Measurements from ENCODE around the gene SCYL1.

The SCYL1 gene

DNA sequence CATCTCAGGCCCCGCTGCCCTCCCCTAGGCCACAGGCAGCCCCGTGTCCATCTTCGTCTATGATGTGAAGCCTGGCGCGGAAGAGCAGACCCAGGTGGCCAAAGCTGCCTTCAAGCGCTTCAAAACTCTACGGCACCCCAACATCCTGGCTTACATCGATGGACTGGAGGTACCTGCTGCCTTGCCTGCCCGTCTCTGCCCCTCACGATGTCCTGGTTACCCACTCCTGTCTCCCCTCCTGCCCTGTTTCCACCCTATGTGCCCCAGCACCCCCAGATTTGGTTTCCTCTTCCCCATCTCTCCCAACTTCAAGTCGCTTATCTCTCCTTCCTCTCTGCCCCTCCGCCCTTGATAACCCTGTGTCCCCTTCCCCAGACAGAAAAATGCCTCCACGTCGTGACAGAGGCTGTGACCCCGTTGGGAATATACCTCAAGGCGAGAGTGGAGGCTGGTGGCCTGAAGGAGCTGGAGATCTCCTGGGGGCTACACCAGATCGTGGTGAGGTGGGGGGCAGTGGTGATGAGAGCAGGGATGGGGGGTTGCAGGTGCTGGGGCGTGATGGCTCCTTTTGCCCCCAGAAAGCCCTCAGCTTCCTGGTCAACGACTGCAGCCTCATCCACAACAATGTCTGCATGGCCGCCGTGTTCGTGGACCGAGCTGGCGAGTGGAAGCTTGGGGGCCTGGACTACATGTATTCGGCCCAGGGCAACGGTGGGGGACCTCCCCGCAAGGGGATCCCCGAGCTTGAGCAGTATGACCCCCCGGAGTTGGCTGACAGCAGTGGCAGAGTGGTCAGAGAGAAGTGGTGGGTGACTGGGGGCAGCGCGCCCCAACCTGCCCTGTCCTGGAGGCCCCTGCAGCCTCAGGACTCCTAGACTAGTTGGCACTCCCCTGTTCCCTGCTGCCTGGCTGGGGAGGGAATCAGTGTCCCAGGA, 930 bp downstream of the SCYL1 start:
- TF ChIP-seq, protein P1, sequence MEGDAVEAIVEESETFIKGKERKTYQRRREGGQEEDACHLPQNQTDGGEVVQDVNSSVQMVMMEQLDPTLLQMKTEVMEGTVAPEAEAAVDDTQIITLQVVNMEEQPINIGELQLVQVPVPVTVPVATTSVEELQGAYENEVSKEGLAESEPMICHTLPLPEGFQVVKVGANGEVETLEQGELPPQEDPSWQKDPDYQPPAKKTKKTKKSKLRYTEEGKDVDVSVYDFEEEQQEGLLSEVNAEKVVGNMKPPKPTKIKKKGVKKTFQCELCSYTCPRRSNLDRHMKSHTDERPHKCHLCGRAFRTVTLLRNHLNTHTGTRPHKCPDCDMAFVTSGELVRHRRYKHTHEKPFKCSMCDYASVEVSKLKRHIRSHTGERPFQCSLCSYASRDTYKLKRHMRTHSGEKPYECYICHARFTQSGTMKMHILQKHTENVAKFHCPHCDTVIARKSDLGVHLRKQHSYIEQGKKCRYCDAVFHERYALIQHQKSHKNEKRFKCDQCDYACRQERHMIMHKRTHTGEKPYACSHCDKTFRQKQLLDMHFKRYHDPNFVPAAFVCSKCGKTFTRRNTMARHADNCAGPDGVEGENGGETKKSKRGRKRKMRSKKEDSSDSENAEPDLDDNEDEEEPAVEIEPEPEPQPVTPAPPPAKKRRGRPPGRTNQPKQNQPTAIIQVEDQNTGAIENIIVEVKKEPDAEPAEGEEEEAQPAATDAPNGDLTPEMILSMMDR (IDR thresholded peaks at IDR 0.05; ENCODE audit: low read depth, low read length), result no peak
- DNase-seq (ENCODE audit: low read depth in 2 of 2), result no peak
- peak overlapping the region; percentile 72 to 82 for H3K4me3 ChIP-seq (replicated peaks in 1 of 2; ENCODE audit: low read depth in 2 of 2, low read length in 2 of 2)

DNA sequence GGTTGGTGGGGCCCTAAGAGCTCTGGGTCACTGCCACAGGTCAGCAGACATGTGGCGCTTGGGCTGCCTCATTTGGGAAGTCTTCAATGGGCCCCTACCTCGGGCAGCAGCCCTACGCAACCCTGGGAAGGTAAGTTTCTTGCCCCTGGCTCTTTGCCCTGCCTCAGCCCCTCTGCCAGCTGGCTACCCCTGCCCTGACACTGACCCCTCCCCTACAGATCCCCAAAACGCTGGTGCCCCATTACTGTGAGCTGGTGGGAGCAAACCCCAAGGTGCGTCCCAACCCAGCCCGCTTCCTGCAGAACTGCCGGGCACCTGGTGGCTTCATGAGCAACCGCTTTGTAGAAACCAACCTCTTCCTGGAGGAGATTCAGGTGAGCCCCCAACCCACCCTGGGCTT, 1.9 kb downstream of the SCYL1 start:
- TF ChIP-seq, protein P1 (IDR thresholded peaks at IDR 0.05; ENCODE audit: low read depth, low read length), result no peak
- no peak overlapping the region for H3K4me3 ChIP-seq (replicated peaks in 1 of 2; ENCODE audit: low read depth in 2 of 2, low read length in 2 of 2)
- DNase-seq (ENCODE audit: low read depth in 2 of 2), result no peak

DNA sequence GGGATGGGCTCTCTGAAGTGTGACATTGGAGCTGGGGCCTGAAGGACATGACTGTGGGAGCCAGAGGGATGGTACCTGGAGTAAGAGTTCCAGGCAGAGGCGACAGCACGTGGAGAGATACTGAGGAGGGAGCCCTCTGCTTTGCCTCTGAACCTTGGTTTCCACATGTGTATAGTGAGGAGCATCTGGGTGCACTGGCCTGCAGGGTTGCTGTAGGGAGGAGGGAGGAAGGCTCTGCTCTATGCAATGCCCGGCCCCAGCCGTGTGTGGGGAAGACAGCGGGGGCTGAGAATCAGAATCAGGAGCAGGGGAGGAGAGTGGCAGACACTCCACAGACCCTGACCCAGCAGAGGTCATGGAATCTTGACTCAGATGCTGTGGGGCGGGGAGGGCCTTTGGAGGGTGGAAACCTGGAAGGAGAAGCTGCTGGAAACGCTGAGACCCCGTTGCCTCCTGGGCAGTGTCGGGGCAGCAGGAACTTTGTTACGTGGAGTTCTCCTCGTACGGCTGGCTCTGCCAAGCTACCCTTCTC, 4.0 kb downstream of the SCYL1 start:
- H3K4me3 ChIP-seq (replicated peaks in 1 of 2; ENCODE audit: low read depth in 2 of 2, low read length in 2 of 2), result no peak overlapping the region
- TF ChIP-seq, protein P1 (IDR thresholded peaks at IDR 0.05; ENCODE audit: low read depth, low read length), result no peak
- DNase-seq (ENCODE audit: low read depth in 2 of 2), result no peak

DNA sequence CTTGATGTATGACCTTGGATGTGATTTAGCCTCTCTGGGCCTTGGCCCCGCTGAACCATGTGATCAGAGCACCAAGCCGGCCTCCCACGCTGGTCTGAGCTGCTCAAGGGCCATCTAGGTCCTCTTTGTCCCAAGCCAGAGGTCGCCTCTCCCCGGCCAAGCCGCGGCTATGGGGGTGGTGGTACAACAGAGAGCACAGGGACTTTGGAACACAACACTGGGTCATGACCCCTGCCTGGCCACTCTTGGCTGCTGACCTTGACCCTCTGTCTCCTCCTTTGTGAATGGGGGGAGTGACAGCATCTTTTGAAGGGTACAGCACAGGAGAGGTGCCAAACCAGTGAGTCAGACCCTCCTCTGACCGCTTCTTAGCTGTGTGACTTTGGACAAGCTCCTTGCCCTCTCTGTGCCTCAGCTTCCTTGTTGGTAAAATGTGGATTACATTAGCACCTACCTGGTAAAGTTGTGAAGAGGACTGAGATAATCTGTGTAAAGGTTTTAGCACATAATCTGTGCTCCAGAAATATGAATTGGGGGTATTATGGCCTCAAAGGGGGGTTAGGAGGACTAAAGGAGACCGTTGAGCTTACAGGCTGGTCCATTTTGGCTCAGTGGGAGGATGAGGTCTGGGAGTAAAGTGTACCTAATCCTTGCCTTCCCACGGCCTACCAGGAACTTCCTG, 4.7 kb downstream of the SCYL1 start:
- DNase-seq (ENCODE audit: low read depth in 2 of 2), result no peak
- H3K4me3 ChIP-seq (replicated peaks in 1 of 2; ENCODE audit: low read depth in 2 of 2, low read length in 2 of 2), result no peak overlapping the region
- TF ChIP-seq, protein P1 (IDR thresholded peaks at IDR 0.05; ENCODE audit: low read depth, low read length), result no peak

DNA sequence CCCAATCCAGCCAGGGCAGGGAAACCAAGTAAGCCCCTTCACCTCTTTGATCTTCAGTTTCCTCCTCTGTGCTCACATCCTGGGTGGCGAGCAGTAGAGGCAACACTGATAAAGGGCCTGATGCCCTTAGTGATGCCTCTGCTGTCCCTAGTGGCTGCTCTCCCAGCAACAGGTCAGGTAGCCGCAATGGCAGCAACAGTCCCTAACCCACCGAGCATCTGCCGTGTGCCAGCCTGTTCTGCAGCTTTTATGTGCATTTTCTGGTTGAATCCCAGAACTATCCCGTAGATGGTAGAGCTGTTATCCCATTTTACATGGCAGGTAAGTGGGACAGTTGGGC, 5.2 kb downstream of the SCYL1 start:
- no peak overlapping the region for H3K4me3 ChIP-seq (replicated peaks in 1 of 2; ENCODE audit: low read depth in 2 of 2, low read length in 2 of 2)
- TF ChIP-seq, protein P1 (IDR thresholded peaks at IDR 0.05; ENCODE audit: low read depth, low read length), result peak; percentile 31
- no peak for DNase-seq (ENCODE audit: low read depth in 2 of 2)

DNA sequence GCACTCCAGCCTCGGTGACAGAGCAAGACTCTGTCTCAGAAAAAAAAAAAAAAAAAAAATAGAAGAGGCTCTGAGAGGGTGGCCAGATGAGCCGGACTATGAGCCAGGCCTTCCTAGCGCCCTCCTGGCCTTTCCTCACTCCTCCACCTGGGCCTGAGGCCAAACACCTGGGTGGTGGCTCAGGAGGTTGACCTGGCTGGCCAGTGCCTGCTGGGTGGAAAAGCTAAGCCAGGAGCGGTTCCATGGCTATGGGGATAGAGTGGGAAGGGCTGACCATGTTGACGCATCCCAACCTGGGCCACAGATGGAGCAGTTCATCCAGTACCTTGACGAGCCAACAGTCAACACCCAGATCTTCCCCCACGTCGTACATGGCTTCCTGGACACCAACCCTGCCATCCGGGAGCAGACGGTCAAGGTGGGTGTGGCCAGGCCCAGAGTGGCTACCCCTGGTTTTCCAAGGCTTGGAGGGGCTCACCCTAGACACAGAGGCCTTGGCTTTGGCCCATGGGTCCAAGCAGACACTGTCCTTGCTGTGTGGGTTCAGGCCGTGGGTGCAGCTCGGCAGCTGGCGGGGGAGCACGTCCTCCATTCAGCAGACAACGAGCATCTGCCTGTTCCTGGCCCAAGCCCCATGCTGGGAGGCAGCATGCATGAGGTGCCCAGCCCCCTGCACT, 7.6 kb downstream of the SCYL1 start:
- DNase-seq (ENCODE audit: low read depth in 2 of 2), result no peak
- TF ChIP-seq, protein P1 (IDR thresholded peaks at IDR 0.05; ENCODE audit: low read depth, low read length), result no peak
- no peak overlapping the region for H3K4me3 ChIP-seq (replicated peaks in 1 of 2; ENCODE audit: low read depth in 2 of 2, low read length in 2 of 2)
